ENCODE measurements around the gene RRP1B. TPM values are rescaled to one million over a fixed set of nuclear protein-coding genes. Genes with fewer than 3 reads are reported as not detected.
"Not testable (repeated sequence)": the region's sequence is repeated elsewhere in the genome, so short reads cannot be mapped to it uniquely, and the experiment has no call there.

RRP1B gene
- total and polyA plus RNA-seq, 12 donors = 5.7 to 18.6 (median 15.7) TPM

- Histone ChIP-seq H3K36me3 (replicated peaks in 1 of 2) (no peaks in the 10 kb centered on the region), H3K4me3 (no peak overlapping the region), H3K27ac (no peak overlapping the region), H3K4me1 (replicated peaks in 1 of 2) (no peaks in the 10 kb centered on the region), H3K9me3 (replicated peaks in 1 of 3) (peaks cover 0 to 4% (median 0%) of the 10 kb centered on the region in 3 donors), H3K27me3 (no peaks in the 10 kb centered on the region)
- intact Hi-C loops (cut with DNase I) = no loop called here
- DNase-seq = no peak
- 91 to 93% (median 93%) methylated on average over 5 of the region's 5 CpGs for WGBS, 4 donors
- TF ChIP-seq, protein P1, sequence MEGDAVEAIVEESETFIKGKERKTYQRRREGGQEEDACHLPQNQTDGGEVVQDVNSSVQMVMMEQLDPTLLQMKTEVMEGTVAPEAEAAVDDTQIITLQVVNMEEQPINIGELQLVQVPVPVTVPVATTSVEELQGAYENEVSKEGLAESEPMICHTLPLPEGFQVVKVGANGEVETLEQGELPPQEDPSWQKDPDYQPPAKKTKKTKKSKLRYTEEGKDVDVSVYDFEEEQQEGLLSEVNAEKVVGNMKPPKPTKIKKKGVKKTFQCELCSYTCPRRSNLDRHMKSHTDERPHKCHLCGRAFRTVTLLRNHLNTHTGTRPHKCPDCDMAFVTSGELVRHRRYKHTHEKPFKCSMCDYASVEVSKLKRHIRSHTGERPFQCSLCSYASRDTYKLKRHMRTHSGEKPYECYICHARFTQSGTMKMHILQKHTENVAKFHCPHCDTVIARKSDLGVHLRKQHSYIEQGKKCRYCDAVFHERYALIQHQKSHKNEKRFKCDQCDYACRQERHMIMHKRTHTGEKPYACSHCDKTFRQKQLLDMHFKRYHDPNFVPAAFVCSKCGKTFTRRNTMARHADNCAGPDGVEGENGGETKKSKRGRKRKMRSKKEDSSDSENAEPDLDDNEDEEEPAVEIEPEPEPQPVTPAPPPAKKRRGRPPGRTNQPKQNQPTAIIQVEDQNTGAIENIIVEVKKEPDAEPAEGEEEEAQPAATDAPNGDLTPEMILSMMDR (IDR thresholded peaks at IDR 0.05) = no peak
- no peak for TF ChIP-seq POLR2A (IDR thresholded peaks at IDR 0.05)
Measured at GRCh38 chr21:43614839-43615238, 44.5 kb upstream of the RRP1B start.

DNA sequence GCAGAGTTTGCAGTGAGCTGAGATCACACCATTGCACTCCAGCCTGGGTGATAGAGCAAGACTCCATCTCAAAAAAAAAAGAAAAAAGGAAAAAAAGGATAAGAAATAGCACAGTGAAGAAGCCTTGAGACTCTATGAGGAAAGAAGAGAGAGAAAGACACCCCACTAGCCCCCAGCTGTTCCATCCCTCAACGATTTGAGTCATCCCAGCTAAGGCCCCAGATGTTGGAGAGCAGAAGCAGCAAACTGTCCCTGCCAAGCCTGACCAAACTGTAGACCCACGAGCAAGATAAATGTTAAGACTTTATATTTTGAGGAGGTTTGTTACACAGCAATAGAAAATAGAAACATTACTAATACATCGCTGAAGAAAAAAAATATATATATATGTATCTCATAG lies 42.5 kb upstream of the RRP1B start:
- H3K4me1 ChIP-seq (replicated peaks in 1 of 2); DNase-seq; intact Hi-C loops (cut with DNase I); H3K36me3 ChIP-seq (replicated peaks in 1 of 2); H3K4me3 ChIP-seq; H3K27me3 ChIP-seq; H3K27ac ChIP-seq; H3K9me3 ChIP-seq (replicated peaks in 1 of 3): not testable (repeated sequence)
- WGBS, 4 donors = 75 to 92% (median 84%) methylated on average over 3 of the region's 3 CpGs

- no peak for DNase-seq
- no peaks in the 10 kb centered on the region for H3K4me1 ChIP-seq (replicated peaks in 1 of 2)
- intact Hi-C loops (cut with DNase I) = no loop called here
- H3K27ac ChIP-seq = no peak overlapping the region
- H3K27me3 ChIP-seq = no peaks in the 10 kb centered on the region
- WGBS, 4 donors = 94 to 98% (median 96%) methylated on average over 4 of the region's 4 CpGs
- H3K36me3 ChIP-seq (replicated peaks in 1 of 2) = no peaks in the 10 kb centered on the region
- H3K4me3 ChIP-seq = no peak overlapping the region
- TF ChIP-seq, protein P1 (IDR thresholded peaks at IDR 0.05) = no peak
- no peak for TF ChIP-seq POLR2A (IDR thresholded peaks at IDR 0.05)
- H3K9me3 ChIP-seq (replicated peaks in 1 of 3) = peaks cover 0 to 10% (median 0%) of the 10 kb centered on the region in 3 donors
Measured at GRCh38 chr21:43618940-43619339, 40.4 kb upstream of the RRP1B start.

DNA sequence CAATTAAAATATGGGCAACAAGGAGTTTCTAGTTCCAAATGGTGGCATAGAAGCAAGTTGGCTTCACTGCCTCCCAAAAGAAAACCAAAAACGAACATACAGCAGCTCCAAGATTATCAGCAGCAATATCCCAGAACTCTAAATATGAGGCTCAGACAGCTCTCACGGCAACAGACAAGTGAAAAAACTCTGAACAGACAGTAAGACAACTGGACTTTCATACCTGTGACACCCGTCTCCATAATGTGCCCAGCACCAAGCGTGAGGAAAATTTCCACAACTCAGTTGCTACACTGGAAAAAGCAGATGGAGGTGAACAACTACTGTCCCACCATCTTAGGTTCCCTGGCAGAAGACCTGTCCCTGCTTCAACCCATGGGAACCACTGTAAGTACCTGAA lies 40.0 kb upstream of the RRP1B start:
- TF ChIP-seq POLR2A (IDR thresholded peaks at IDR 0.05) = no peak
- TF ChIP-seq, protein P1 (IDR thresholded peaks at IDR 0.05) = no peak
- intact Hi-C loops (cut with DNase I) = no loop called here
- H3K27me3 ChIP-seq = no peaks in the 10 kb centered on the region
- H3K27ac ChIP-seq = no peak overlapping the region
- H3K9me3 ChIP-seq (replicated peaks in 1 of 3) = peaks cover 0 to 10% (median 0%) of the 10 kb centered on the region in 3 donors
- H3K4me1 ChIP-seq (replicated peaks in 1 of 2) = no peaks in the 10 kb centered on the region
- H3K4me3 ChIP-seq = no peak overlapping the region
- 88 to 96% (median 91%) methylated on average over 4 of the region's 4 CpGs for WGBS, 4 donors
- no peaks in the 10 kb centered on the region for H3K36me3 ChIP-seq (replicated peaks in 1 of 2)
- no peak for DNase-seq

- TF ChIP-seq POLR2A (IDR thresholded peaks at IDR 0.05) = no peak
- TF ChIP-seq, protein P1 (IDR thresholded peaks at IDR 0.05) = no peak
- intact Hi-C loops (cut with DNase I) = no loop called here
- Histone ChIP-seq H3K27me3 (no peaks in the 10 kb centered on the region), H3K4me1 (replicated peaks in 1 of 2) (no peaks in the 10 kb centered on the region), H3K4me3 (no peak overlapping the region), H3K9me3 (replicated peaks in 1 of 3) (peaks cover 0 to 10% (median 0%) of the 10 kb centered on the region in 3 donors), H3K27ac (no peak overlapping the region), H3K36me3 (replicated peaks in 1 of 2) (no peaks in the 10 kb centered on the region)
- DNase-seq = no peak
- WGBS, 4 donors = 82 to 93% (median 87%) methylated on average over 4 of the region's 4 CpGs
Measured at GRCh38 chr21:43619856-43620255, 39.5 kb upstream of the RRP1B start.
